Measurements from ENCODE around the gene EXOSC7.

The EXOSC7 gene

GRCh38 chr3:45054196-45054857, 78.3 kb downstream of the EXOSC7 start:
- DNase-seq (ENCODE audit: low read depth in 2 of 2): no peak

- DNase-seq (ENCODE audit: low read depth in 2 of 2): no peak
Measured at GRCh38 chr3:45055032-45055410, 79.0 kb downstream of the EXOSC7 start.

- no peak for DNase-seq (ENCODE audit: low read depth in 2 of 2)
Measured at GRCh38 chr3:45055411-45056143, 79.5 kb downstream of the EXOSC7 start.

- DNase-seq (ENCODE audit: low read depth in 2 of 2): no peak
Measured at GRCh38 chr3:45056608-45057301, 80.7 kb downstream of the EXOSC7 start.

- DNase-seq (ENCODE audit: low read depth in 2 of 2): no peak
Measured at GRCh38 chr3:45057557-45057956, 81.5 kb downstream of the EXOSC7 start.

- no peak for DNase-seq (ENCODE audit: low read depth in 2 of 2)
Measured at GRCh38 chr3:45059132-45059531, 83.1 kb downstream of the EXOSC7 start.

GRCh38 chr3:45060165-45060892, 84.3 kb downstream of the EXOSC7 start:
- no peak for DNase-seq (ENCODE audit: low read depth in 2 of 2)

All from stimulated activated CD4-positive, alpha-beta T cell treated with anti-CD3 and anti-CD28 coated beads, Interleukin-12 subunit alpha, Interleukin-12 subunit beta, amount 100 ng/mL, for 24 hours (primary cell).